K562 (cell line): ENCODE measurements around the gene TNIK. TPM values are rescaled to one million over a fixed set of nuclear protein-coding genes. Genes with fewer than 3 reads are reported as not detected.

Experiments used
- ASH1L ChIP-seq: fragments of 450-650 bp; IDR thresholded peaks from 2 replicates; pipeline ENCODE4 v1.6.1; 2018; ENCODE audit warnings: borderline replicate concordance, mild to moderate bottlenecking, low read depth; ENCODE audit not compliant: partially characterized antibody
- ATF7 ChIP-seq: fragments of 450-650 bp; IDR thresholded peaks from 2 replicates; pipeline ENCODE4 v1.7.1; 2014; ENCODE audit warnings: mild to moderate bottlenecking, moderate library complexity
- CBFB ChIP-seq: sonication (generic); formaldehyde crosslinking; IDR thresholded peaks from 2 replicates; pipeline ENCODE4 v1.4.0; 2020; ENCODE audit warnings: mild to moderate bottlenecking, missing genetic modification reagents
- CREB1 ChIP-seq, 2 experiments: sonication (generic) in 1 of 2; formaldehyde crosslinking in 1 of 2; IDR thresholded peaks; 2 replicates each; pipeline versions ENCODE4 v1.6.1 to v1.8.0; 2012 to 2022; ENCODE audit warnings: inconsistent platforms in 1 of 2, mild to moderate bottlenecking in 1 of 2, missing genetic modification reagents in 1 of 2, moderate library complexity in 1 of 2
- CTBP1 ChIP-seq: fragments of 450-650 bp; IDR thresholded peaks from 2 replicates; pipeline ENCODE4 v1.6.1; 2016; ENCODE audit warnings: borderline replicate concordance
- CXXC5 ChIP-seq: fragments of 250-450 bp; sonication (Bioruptor Pico); IDR thresholded peaks from 2 replicates; pipeline ENCODE4 v1.8.0; 2022; ENCODE audit warnings: inconsistent platforms, mild to moderate bottlenecking, moderate library complexity
- ESRRA ChIP-seq: fragments of 450-650 bp; IDR thresholded peaks from 2 replicates; pipeline ENCODE4 v1.6.1; 2014; ENCODE audit warnings: low read depth, mild to moderate bottlenecking, moderate library complexity, borderline replicate concordance
- GATA2 ChIP-seq: sonication (generic); formaldehyde crosslinking; IDR thresholded peaks from 2 replicates; pipeline ENCODE4 v1.4.0; 2020; ENCODE audit warnings: mild to moderate bottlenecking, missing genetic modification reagents
- JUN ChIP-seq, 2 experiments: sonication (generic) in 1 of 2; formaldehyde crosslinking in 1 of 2; IDR thresholded peaks; 2 replicates each; pipeline versions ENCODE4 v1.6.1 to v1.8.0; 2012 to 2022; ENCODE audit warnings: borderline replicate concordance in 2 of 2, mild to moderate bottlenecking in 2 of 2, improper control_type of control experiment in 1 of 2, low read depth in 1 of 2, low read length in 1 of 2, missing genetic modification reagents in 1 of 2
- KLF13 ChIP-seq: fragments of 450-650 bp; IDR thresholded peaks from 2 replicates; pipeline ENCODE4 v1.6.1; 2016; ENCODE audit warnings: missing genetic modification characterization, low read depth, mild to moderate bottlenecking, missing compliant biosample characterization, moderate library complexity, borderline replicate concordance
- LEF1 ChIP-seq: fragments of 450-650 bp; IDR thresholded peaks from 2 replicates; pipeline ENCODE4 v1.6.1; 2016; ENCODE audit warnings: mild to moderate bottlenecking
- PCBP1 ChIP-seq: fragments of 200-400 bp; formaldehyde crosslinking; IDR thresholded peaks from 2 replicates; pipeline ENCODE4 v1.6.1; 2018; ENCODE audit warnings: mild to moderate bottlenecking, low read depth, low read length; ENCODE audit not compliant: poor library complexity, severe bottlenecking
- RHOXF2B ChIP-seq: fragments of 250-450 bp; sonication (Bioruptor Pico); conservative IDR thresholded peaks from 2 replicates; pipeline ENCODE4 v1.5.1; 2021
- ZEB2 ChIP-seq: fragments of 450-650 bp; IDR thresholded peaks from 2 replicates; pipeline ENCODE4 v1.6.1; 2016
- ZKSCAN1 ChIP-seq: fragments of 150-350 bp; IDR thresholded peaks from 2 replicates; pipeline ENCODE4 v1.6.1; 2016; ENCODE audit warnings: low read depth, low read length
- ZNF239 ChIP-seq: fragments of 250-450 bp; sonication (Bioruptor Pico); IDR thresholded peaks from 2 replicates; pipeline ENCODE4 v1.4.0; 2020; ENCODE audit warnings: mild to moderate bottlenecking
- ZNF347 ChIP-seq: fragments of 450-650 bp; formaldehyde crosslinking; IDR thresholded peaks from 2 replicates; pipeline ENCODE4 v1.4.0; 2020; ENCODE audit warnings: low read depth, mild to moderate bottlenecking, moderate library complexity
- ZNF586 ChIP-seq: fragments of 450-650 bp; formaldehyde crosslinking; conservative IDR thresholded peaks from 2 replicates; pipeline ENCODE4 v1.4.0; 2020; ENCODE audit warnings: mild to moderate bottlenecking, moderate library complexity
- polyA plus RNA-seq, 8 experiments: library from polyadenylated mRNA; depleted of rRNA in 4 of 8; stranded (reverse) in 5 of 8; unstranded in 3 of 8; fragments of >200 nt; fragmentation: Nextera tagmentation in 2 of 8; fragmentation: Illumina TruSeq in 1 of 8; extraction: Ambion mirVana in 2 of 8; extraction: Trizol in 1 of 8; gene quantifications; 2 replicates each; pipeline versions ENCODE4 v1.2.1 to v1.2.3, GENCODE V29; 2011 to 2014; ENCODE audit warnings: inconsistent platforms in 1 of 8, missing spikeins in 1 of 8
- total RNA-seq, 7 experiments: library from RNA; depleted of rRNA in 6 of 7; stranded (reverse); fragments of >200 nt in 6 of 7; fragmentation: Illumina TruSeq in 2 of 7; extraction: Trizol in 2 of 7; gene quantifications; 2 replicates each; pipeline versions ENCODE4 v1.2.1 to v1.2.3, GENCODE V29; 2011 to 2021; ENCODE audit warnings: low replicate concordance in 1 of 7
- TF ChIP-seq, protein P1 (sequence below): sonication (generic); formaldehyde crosslinking; IDR thresholded peaks from 2 replicates; pipeline ENCODE4 v1.8.0; 2022; ENCODE audit warnings: mild to moderate bottlenecking, missing genetic modification reagents
- TF ChIP-seq, protein P2 (sequence below), 2 experiments: fragments of 450-650 bp; formaldehyde crosslinking in 1 of 2; IDR thresholded peaks; 2 replicates each; pipeline versions ENCODE4 v1.4.0 to v1.6.1; 2014 to 2020; ENCODE audit warnings: mild to moderate bottlenecking in 2 of 2, borderline replicate concordance in 1 of 2, low read depth in 1 of 2

Gene TNIK
- total and polyA plus RNA-seq, 9 of the 15 experiments (the other 6 are each of a cell fraction or from before 2014, with no cell fraction given) = 6.6 to 39.0 (median 24.7) TPM

DNA sequence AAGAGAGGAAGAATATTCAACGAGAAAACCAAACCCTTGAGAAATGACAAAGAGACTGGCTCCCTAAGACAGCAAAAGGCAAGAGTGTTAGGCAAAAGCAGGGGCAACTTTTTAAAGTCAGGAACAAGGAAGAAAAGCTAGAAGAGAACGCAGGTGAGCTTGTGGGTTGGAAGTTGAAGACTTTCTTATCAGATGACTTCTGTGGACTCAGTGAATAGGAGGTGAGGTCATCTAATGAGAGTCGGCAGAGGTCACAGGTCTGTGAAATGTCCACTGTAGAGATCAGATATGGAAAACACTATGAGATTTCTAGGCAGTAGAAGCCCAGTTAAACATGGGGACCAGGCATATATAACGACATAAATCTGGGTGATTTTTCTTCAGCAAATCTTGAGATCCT lies 27.2 kb upstream of the TNIK start (continued):
- TF ChIP-seq ZNF347 (CRISPR knock-in tag) = no peak
- TF ChIP-seq, protein P1, sequence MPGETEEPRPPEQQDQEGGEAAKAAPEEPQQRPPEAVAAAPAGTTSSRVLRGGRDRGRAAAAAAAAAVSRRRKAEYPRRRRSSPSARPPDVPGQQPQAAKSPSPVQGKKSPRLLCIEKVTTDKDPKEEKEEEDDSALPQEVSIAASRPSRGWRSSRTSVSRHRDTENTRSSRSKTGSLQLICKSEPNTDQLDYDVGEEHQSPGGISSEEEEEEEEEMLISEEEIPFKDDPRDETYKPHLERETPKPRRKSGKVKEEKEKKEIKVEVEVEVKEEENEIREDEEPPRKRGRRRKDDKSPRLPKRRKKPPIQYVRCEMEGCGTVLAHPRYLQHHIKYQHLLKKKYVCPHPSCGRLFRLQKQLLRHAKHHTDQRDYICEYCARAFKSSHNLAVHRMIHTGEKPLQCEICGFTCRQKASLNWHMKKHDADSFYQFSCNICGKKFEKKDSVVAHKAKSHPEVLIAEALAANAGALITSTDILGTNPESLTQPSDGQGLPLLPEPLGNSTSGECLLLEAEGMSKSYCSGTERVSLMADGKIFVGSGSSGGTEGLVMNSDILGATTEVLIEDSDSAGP (CRISPR knock-in tag) = no peak
- no peak for TF ChIP-seq CBFB
- TF ChIP-seq, protein P2, sequence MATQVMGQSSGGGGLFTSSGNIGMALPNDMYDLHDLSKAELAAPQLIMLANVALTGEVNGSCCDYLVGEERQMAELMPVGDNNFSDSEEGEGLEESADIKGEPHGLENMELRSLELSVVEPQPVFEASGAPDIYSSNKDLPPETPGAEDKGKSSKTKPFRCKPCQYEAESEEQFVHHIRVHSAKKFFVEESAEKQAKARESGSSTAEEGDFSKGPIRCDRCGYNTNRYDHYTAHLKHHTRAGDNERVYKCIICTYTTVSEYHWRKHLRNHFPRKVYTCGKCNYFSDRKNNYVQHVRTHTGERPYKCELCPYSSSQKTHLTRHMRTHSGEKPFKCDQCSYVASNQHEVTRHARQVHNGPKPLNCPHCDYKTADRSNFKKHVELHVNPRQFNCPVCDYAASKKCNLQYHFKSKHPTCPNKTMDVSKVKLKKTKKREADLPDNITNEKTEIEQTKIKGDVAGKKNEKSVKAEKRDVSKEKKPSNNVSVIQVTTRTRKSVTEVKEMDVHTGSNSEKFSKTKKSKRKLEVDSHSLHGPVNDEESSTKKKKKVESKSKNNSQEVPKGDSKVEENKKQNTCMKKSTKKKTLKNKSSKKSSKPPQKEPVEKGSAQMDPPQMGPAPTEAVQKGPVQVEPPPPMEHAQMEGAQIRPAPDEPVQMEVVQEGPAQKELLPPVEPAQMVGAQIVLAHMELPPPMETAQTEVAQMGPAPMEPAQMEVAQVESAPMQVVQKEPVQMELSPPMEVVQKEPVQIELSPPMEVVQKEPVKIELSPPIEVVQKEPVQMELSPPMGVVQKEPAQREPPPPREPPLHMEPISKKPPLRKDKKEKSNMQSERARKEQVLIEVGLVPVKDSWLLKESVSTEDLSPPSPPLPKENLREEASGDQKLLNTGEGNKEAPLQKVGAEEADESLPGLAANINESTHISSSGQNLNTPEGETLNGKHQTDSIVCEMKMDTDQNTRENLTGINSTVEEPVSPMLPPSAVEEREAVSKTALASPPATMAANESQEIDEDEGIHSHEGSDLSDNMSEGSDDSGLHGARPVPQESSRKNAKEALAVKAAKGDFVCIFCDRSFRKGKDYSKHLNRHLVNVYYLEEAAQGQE (IDR thresholded peaks at IDR 0.05; ENCODE audit: borderline replicate concordance) = peak; percentile 12; the same call in 1 of the 2 replicates
- TF ChIP-seq, protein P2 (CRISPR knock-in tag; IDR thresholded peaks at IDR 0.05; ENCODE audit: low read depth) = no peak
- no peak for TF ChIP-seq ZKSCAN1
- TF ChIP-seq JUN (IDR thresholded peaks at IDR 0.05; ENCODE audit: borderline replicate concordance, low read depth, low read length) = peak; percentile 89
- no peak for TF ChIP-seq JUN (CRISPR knock-in tag; IDR thresholded peaks at IDR 0.05; ENCODE audit: borderline replicate concordance)
- TF ChIP-seq GATA2 (CRISPR knock-in tag) = no peak
- TF ChIP-seq ZNF239 (CRISPR knock-in tag) = no peak
- no peak for TF ChIP-seq RHOXF2B (CRISPR knock-in tag)
- TF ChIP-seq ZEB2 = peak; percentile 93
- no peak for TF ChIP-seq PCBP1
- peak; percentile 91 for TF ChIP-seq ESRRA
- TF ChIP-seq CTBP1 = peak; percentile 84
- TF ChIP-seq ATF7 = peak; percentile 92
- TF ChIP-seq CREB1 (IDR thresholded peaks at IDR 0.05) = no peak
- TF ChIP-seq CREB1 (CRISPR knock-in tag; IDR thresholded peaks at IDR 0.05) = no peak
- no peak for TF ChIP-seq LEF1
- TF ChIP-seq ZNF586 (CRISPR knock-in tag) = no peak
- no peak for TF ChIP-seq KLF13 (tag)
- peak; percentile 28; the same call in 1 of the 2 replicates for TF ChIP-seq CXXC5
- TF ChIP-seq ASH1L = no peak
